CD14-positive monocyte (primary cell): ENCODE results near the gene AKAP6. TPM values are rescaled to one million over a fixed set of nuclear protein-coding genes. Genes with fewer than 3 reads are reported as not detected.

ENCODE experiments used
- DNase-seq, 3 donors: peaks; one replicate each; pipeline ENCODE4 v3.0.0-alpha.2; 2011 to 2022
- H2AFZ ChIP-seq: 2 replicates; pipeline ENCODE4 v1.6.0; 2012; ENCODE audit warnings: mild to moderate bottlenecking, low read depth, low read length, inconsistent platforms; ENCODE audit not compliant: insufficient read depth, poor library complexity, severe bottlenecking
- H3K27ac ChIP-seq, 2 donors: 1 replicate in 1 of 2; 2 replicates in 1 of 2; pipeline ENCODE4 v1.5.1; 2012 to 2013; ENCODE audit warnings: low read length in 2 of 2, control low read depth in 1 of 2, inconsistent platforms in 1 of 2, low read depth in 1 of 2, mild to moderate bottlenecking in 1 of 2
- H3K27me3 ChIP-seq, 2 donors: one replicate each; pipeline versions ENCODE4 v1.6.0 to v1.6.1; 2011 to 2013; ENCODE audit warnings: low read length in 2 of 2; ENCODE audit not compliant: control insufficient read depth in 2 of 2, insufficient read depth in 2 of 2
- H3K36me3 ChIP-seq, 2 donors: replicated peaks in 1 of 2; 1 replicate in 1 of 2; 2 replicates in 1 of 2; pipeline versions ENCODE4 v1.5.1 to v1.6.1; 2012 to 2013; ENCODE audit warnings: low read length in 2 of 2, control low read depth in 1 of 2, inconsistent platforms in 1 of 2, mild to moderate bottlenecking in 1 of 2; ENCODE audit not compliant: insufficient read depth in 2 of 2, control insufficient read depth in 1 of 2
- H3K4me1 ChIP-seq, 2 donors: 1 replicate in 1 of 2; 2 replicates in 1 of 2; pipeline versions ENCODE4 v1.5.1 to v1.6.1; 2012 to 2013; ENCODE audit warnings: low read length in 2 of 2, control low read depth in 1 of 2, inconsistent platforms in 1 of 2, mild to moderate bottlenecking in 1 of 2, moderate library complexity in 1 of 2; ENCODE audit not compliant: insufficient read depth in 2 of 2, control insufficient read depth in 1 of 2
- H3K4me2 ChIP-seq: replicated peaks from 2 replicates; pipeline ENCODE3; 2012; ENCODE audit warnings: low read length, moderate library complexity, mild to moderate bottlenecking; ENCODE audit not compliant: poor library complexity, severe bottlenecking; ENCODE audit errors: extremely low read depth
- H3K4me3 ChIP-seq, 3 experiments: fragments of 200-600 bp in 1 of 3; sonication (generic) in 1 of 3; replicated peaks in 1 of 3; 1 replicate in 2 of 3; 2 replicates in 1 of 3; pipeline ENCODE4 v1.5.1; 2011 to 2013; ENCODE audit warnings: low read length in 3 of 3, mild to moderate bottlenecking in 3 of 3, control low read depth in 2 of 3, low read depth in 2 of 3, inconsistent platforms in 1 of 3, moderate library complexity in 1 of 3
- H3K79me2 ChIP-seq: 2 replicates; pipeline ENCODE4 v1.6.0; 2012; ENCODE audit warnings: mild to moderate bottlenecking, control low read depth, inconsistent platforms, low read length, moderate library complexity; ENCODE audit not compliant: insufficient read depth
- H3K9ac ChIP-seq: 2 replicates; pipeline ENCODE4 v1.6.0; 2017; ENCODE audit warnings: low read length, mild to moderate bottlenecking; ENCODE audit not compliant: insufficient read depth, poor library complexity, severe bottlenecking
- H3K9me3 ChIP-seq, 2 donors: replicated peaks in 1 of 2; 1 replicate in 1 of 2; 2 replicates in 1 of 2; pipeline versions ENCODE4 v1.5.1 to v1.6.1; 2012 to 2013; ENCODE audit warnings: low read length in 2 of 2, control low read depth in 1 of 2; ENCODE audit not compliant: control insufficient read depth in 1 of 2, insufficient read depth in 1 of 2
- H4K20me1 ChIP-seq: 2 replicates; pipeline ENCODE4 v1.6.0; 2012; ENCODE audit warnings: mild to moderate bottlenecking, low read length, control low read depth, moderate library complexity; ENCODE audit not compliant: insufficient read depth
- H3K27ac Mint-ChIP-seq, 7 donors: one replicate each; pipeline ENCODE4 v1.8.0; 2020; ENCODE audit warnings: mild to moderate bottlenecking in 7 of 7, mixed read lengths in 7 of 7, moderate library complexity in 6 of 7, inconsistent platforms in 2 of 7
- H3K27me3 Mint-ChIP-seq, 3 donors: one replicate each; pipeline ENCODE4 v1.8.0; 2021 to 2022; ENCODE audit warnings: low read depth in 3 of 3, mild to moderate bottlenecking in 3 of 3, mixed read lengths in 3 of 3, moderate library complexity in 3 of 3, inconsistent platforms in 1 of 3
- H3K36me3 Mint-ChIP-seq, 2 donors: one replicate each; pipeline ENCODE4 v1.8.0; 2020; ENCODE audit warnings: mixed read lengths in 2 of 2, inconsistent platforms in 1 of 2, mild to moderate bottlenecking in 1 of 2
- H3K4me1 Mint-ChIP-seq: one replicate; pipeline ENCODE4 v1.8.0; 2020; ENCODE audit warnings: mild to moderate bottlenecking, mixed read lengths
- H3K4me3 Mint-ChIP-seq, 2 donors: one replicate each; pipeline ENCODE4 v1.8.0; 2020; ENCODE audit warnings: mild to moderate bottlenecking in 2 of 2, mixed read lengths in 2 of 2, moderate library complexity in 1 of 2
- H3K9me3 Mint-ChIP-seq, 7 donors: one replicate each; pipeline ENCODE4 v1.8.0; 2020 to 2022; ENCODE audit warnings: mixed read lengths in 7 of 7, mild to moderate bottlenecking in 6 of 7, moderate library complexity in 6 of 7, inconsistent platforms in 2 of 7
- CTCF ChIP-seq: fragments of 200-600 bp; IDR thresholded peaks from one replicate; pipeline ENCODE4 v1.8.0; 2022; ENCODE audit warnings: antibody characterized with exemption, mild to moderate bottlenecking
- WGBS: methylation state at CpG from one replicate; pipeline ENCODE4 v1.1.5; 2013; ENCODE audit warnings: missing lambda C conversion rate; ENCODE audit not compliant: insufficient coverage; 5-methylcytosine and 5-hydroxymethylcytosine counted together
- intact Hi-C, 2 donors: fragments of 100-400 bp; cut with micrococcal nuclease; formaldehyde crosslinking; loops; one replicate each; pipeline versions ENCODE4 v1.15.0 to v1.15.1; 2023
- polyA plus RNA-seq, 3 donors: library from polyadenylated mRNA; depleted of rRNA in 1 of 3; unstranded in 2 of 3; stranded (reverse) in 1 of 3; fragments of 300-500 nt in 2 of 3; fragments of >200 nt in 1 of 3; fragmentation: Illumina TruSeq in 2 of 3; gene quantifications; 1 replicate in 2 of 3; 2 replicates in 1 of 3; pipeline ENCODE4 v1.2.3, GENCODE V29; 2012 to 2021

The AKAP6 gene
- polyA plus RNA-seq, 3 donors = not detected

GRCh38 chr14:32435411-32435810, 106.3 kb downstream of the AKAP6 start:
- Histone ChIP-seq H3K4me2 (no peak overlapping the region), H3K27me3 (no peaks in the 10 kb centered on the region), H4K20me1 (no peaks in the 10 kb centered on the region), H3K9ac (no peak overlapping the region), H2AFZ (no peak overlapping the region), H3K27ac (no peak overlapping the region), H3K9me3 (no peaks in the 10 kb centered on the region), H3K79me2 (no peaks in the 10 kb centered on the region), H3K4me1 (no peaks in the 10 kb centered on the region), H3K36me3 (no peaks in the 10 kb centered on the region), H3K4me3 (no peak overlapping the region)
- Mint-ChIP-seq H3K9me3 (peaks cover 0 to 8% (median 1%) of the 10 kb centered on the region in 7 donors), H3K36me3 (no peaks in the 10 kb centered on the region), H3K4me1 (no peaks in the 10 kb centered on the region), H3K4me3 (no peak overlapping the region), H3K27ac (no peak overlapping the region), H3K27me3 (peaks cover 0 to 5% (median 0%) of the 10 kb centered on the region in 3 donors)
- 100% methylated on average over 1 of the region's 2 CpGs for WGBS
- intact Hi-C loops = no loop called here
- no peak for DNase-seq
- no peak for TF ChIP-seq CTCF

GRCh38 chr14:32436993-32437392, 107.9 kb downstream of the AKAP6 start:
- Histone ChIP-seq H3K4me2 (no peak overlapping the region), H3K9me3 (no peaks in the 10 kb centered on the region), H3K79me2 (no peaks in the 10 kb centered on the region), H3K27me3 (no peaks in the 10 kb centered on the region), H3K4me1 (no peaks in the 10 kb centered on the region), H2AFZ (no peak overlapping the region), H3K9ac (no peak overlapping the region), H3K4me3 (no peak overlapping the region), H3K27ac (no peak overlapping the region), H3K36me3 (no peaks in the 10 kb centered on the region), H4K20me1 (no peaks in the 10 kb centered on the region)
- Mint-ChIP-seq H3K27me3 (peaks cover 0 to 4% (median 0%) of the 10 kb centered on the region in 3 donors), H3K36me3 (no peaks in the 10 kb centered on the region), H3K4me3 (no peak overlapping the region), H3K4me1 (no peaks in the 10 kb centered on the region), H3K27ac (no peak overlapping the region), H3K9me3 (peaks cover 0 to 8% (median 1%) of the 10 kb centered on the region in 7 donors)
- TF ChIP-seq CTCF = no peak
- 100% methylated on average over 1 of the region's 1 CpG for WGBS
- intact Hi-C loops = no loop called here
- no peak for DNase-seq
